ENCODE measurements around the gene TRIM41.

Gene TRIM41

GRCh38 chr5:181229996-181230395, 6.9 kb downstream of the TRIM41 start:
- H3K4me3 ChIP-seq (ENCODE audit: low read length), result no peak overlapping the region
- H3K36me3 ChIP-seq (ENCODE audit: insufficient read depth, low read length), result peaks cover 36% of the 10 kb centered on the region
- no peaks in the 10 kb centered on the region for H3K9me3 ChIP-seq (replicated peaks; ENCODE audit: low read length)
- no peaks in the 10 kb centered on the region for H3K27me3 ChIP-seq (ENCODE audit: control insufficient read depth, insufficient read depth, low read length)
- H3K4me1 ChIP-seq (ENCODE audit: control insufficient read depth, insufficient read depth, low read length), result no peaks in the 10 kb centered on the region
- H3K4me2 ChIP-seq (ENCODE audit: low read length), result no peak overlapping the region
- H3K9ac ChIP-seq (ENCODE audit: low read depth, low read length), result no peak overlapping the region

- H3K9ac ChIP-seq (ENCODE audit: low read depth, low read length), result no peak overlapping the region
- no peaks in the 10 kb centered on the region for H3K4me1 ChIP-seq (ENCODE audit: control insufficient read depth, insufficient read depth, low read length)
- no peaks in the 10 kb centered on the region for H3K27me3 ChIP-seq (ENCODE audit: control insufficient read depth, insufficient read depth, low read length)
- H3K36me3 ChIP-seq (ENCODE audit: insufficient read depth, low read length), result peaks cover 42% of the 10 kb centered on the region
- H3K4me3 ChIP-seq (ENCODE audit: low read length), result no peak overlapping the region
- no peaks in the 10 kb centered on the region for H3K9me3 ChIP-seq (replicated peaks; ENCODE audit: low read length)
- H3K4me2 ChIP-seq (ENCODE audit: low read length), result no peak overlapping the region
These were observed 7.5 kb downstream of the TRIM41 start for GRCh38 chr5:181230551-181230950.

GRCh38 chr5:181231432-181231831, 8.4 kb downstream of the TRIM41 start:
- Histone ChIP-seq H3K4me2 (ENCODE audit: low read length) (no peak overlapping the region), H3K9ac (ENCODE audit: low read depth, low read length) (no peak overlapping the region), H3K4me3 (ENCODE audit: low read length) (no peak overlapping the region), H3K36me3 (ENCODE audit: insufficient read depth, low read length) (peaks cover 51% of the 10 kb centered on the region), H3K9me3 (replicated peaks; ENCODE audit: low read length) (no peaks in the 10 kb centered on the region), H3K4me1 (ENCODE audit: control insufficient read depth, insufficient read depth, low read length) (no peaks in the 10 kb centered on the region), H3K27me3 (ENCODE audit: control insufficient read depth, insufficient read depth, low read length) (no peaks in the 10 kb centered on the region)

- Histone ChIP-seq H3K4me1 (ENCODE audit: control insufficient read depth, insufficient read depth, low read length) (no peaks in the 10 kb centered on the region), H3K4me2 (ENCODE audit: low read length) (no peak overlapping the region), H3K4me3 (ENCODE audit: low read length) (no peak overlapping the region), H3K27me3 (ENCODE audit: control insufficient read depth, insufficient read depth, low read length) (no peaks in the 10 kb centered on the region), H3K9ac (ENCODE audit: low read depth, low read length) (no peak overlapping the region), H3K9me3 (replicated peaks; ENCODE audit: low read length) (no peaks in the 10 kb centered on the region), H3K36me3 (ENCODE audit: insufficient read depth, low read length) (peaks cover 59% of the 10 kb centered on the region)
These were observed 9.5 kb downstream of the TRIM41 start for GRCh38 chr5:181232593-181232992.

GRCh38 chr5:181233088-181233800, 10.2 kb downstream of the TRIM41 start:
- Histone ChIP-seq H3K4me2 (ENCODE audit: low read length) (no peak overlapping the region), H3K4me1 (ENCODE audit: control insufficient read depth, insufficient read depth, low read length) (no peaks in the 10 kb centered on the region), H3K36me3 (ENCODE audit: insufficient read depth, low read length) (peaks cover 66% of the 10 kb centered on the region), H3K9me3 (replicated peaks; ENCODE audit: low read length) (no peaks in the 10 kb centered on the region), H3K9ac (ENCODE audit: low read depth, low read length) (no peak overlapping the region), H3K4me3 (ENCODE audit: low read length) (no peak overlapping the region), H3K27me3 (ENCODE audit: control insufficient read depth, insufficient read depth, low read length) (no peaks in the 10 kb centered on the region)

- Histone ChIP-seq H3K4me3 (ENCODE audit: low read length) (no peak overlapping the region), H3K9ac (ENCODE audit: low read depth, low read length) (no peak overlapping the region)
These were observed 10.8 kb downstream of the TRIM41 start for GRCh38 chr5:181233801-181234454.

GRCh38 chr5:181234455-181235306, 11.6 kb downstream of the TRIM41 start:
- no peaks in the 10 kb centered on the region for H3K4me1 ChIP-seq (ENCODE audit: control insufficient read depth, insufficient read depth, low read length)
- no peak overlapping the region for H3K4me3 ChIP-seq (ENCODE audit: low read length)
- no peak overlapping the region for H3K4me2 ChIP-seq (ENCODE audit: low read length)
- H3K36me3 ChIP-seq (ENCODE audit: insufficient read depth, low read length), result peaks cover 79% of the 10 kb centered on the region
- H3K9ac ChIP-seq (ENCODE audit: low read depth, low read length), result no peak overlapping the region
- H3K27me3 ChIP-seq (ENCODE audit: control insufficient read depth, insufficient read depth, low read length), result no peaks in the 10 kb centered on the region
- no peaks in the 10 kb centered on the region for H3K9me3 ChIP-seq (replicated peaks; ENCODE audit: low read length)

More at GRCh38 chr5:181233801-181234454, 10.8 kb downstream of the TRIM41 start:
- H3K4me1 ChIP-seq (ENCODE audit: control insufficient read depth, insufficient read depth, low read length), result no peaks in the 10 kb centered on the region
- H3K36me3 ChIP-seq (ENCODE audit: insufficient read depth, low read length), result peaks cover 73% of the 10 kb centered on the region
- no peaks in the 10 kb centered on the region for H3K27me3 ChIP-seq (ENCODE audit: control insufficient read depth, insufficient read depth, low read length)
- no peak overlapping the region for H3K4me2 ChIP-seq (ENCODE audit: low read length)
- no peaks in the 10 kb centered on the region for H3K9me3 ChIP-seq (replicated peaks; ENCODE audit: low read length)

GRCh38 chr5:181235323-181235688, 12.2 kb downstream of the TRIM41 start:
- Histone ChIP-seq H3K9me3 (replicated peaks; ENCODE audit: low read length) (no peaks in the 10 kb centered on the region), H3K9ac (ENCODE audit: low read depth, low read length) (no peak overlapping the region), H3K36me3 (ENCODE audit: insufficient read depth, low read length) (peaks cover 79% of the 10 kb centered on the region), H3K27me3 (ENCODE audit: control insufficient read depth, insufficient read depth, low read length) (no peaks in the 10 kb centered on the region), H3K4me2 (ENCODE audit: low read length) (no peak overlapping the region), H3K4me3 (ENCODE audit: low read length) (no peak overlapping the region), H3K4me1 (ENCODE audit: control insufficient read depth, insufficient read depth, low read length) (no peaks in the 10 kb centered on the region)

- H3K4me2 ChIP-seq (ENCODE audit: low read length), result no peak overlapping the region
- H3K9me3 ChIP-seq (replicated peaks; ENCODE audit: low read length), result no peaks in the 10 kb centered on the region
- peaks cover 80% of the 10 kb centered on the region for H3K36me3 ChIP-seq (ENCODE audit: insufficient read depth, low read length)
- no peaks in the 10 kb centered on the region for H3K27me3 ChIP-seq (ENCODE audit: control insufficient read depth, insufficient read depth, low read length)
- no peak overlapping the region for H3K4me3 ChIP-seq (ENCODE audit: low read length)
- peaks cover 3% of the 10 kb centered on the region for H3K4me1 ChIP-seq (ENCODE audit: control insufficient read depth, insufficient read depth, low read length)
- H3K9ac ChIP-seq (ENCODE audit: low read depth, low read length), result no peak overlapping the region
These were observed 12.7 kb downstream of the TRIM41 start for GRCh38 chr5:181235689-181236366.

GRCh38 chr5:181236471-181236870, 13.4 kb downstream of the TRIM41 start:
- Histone ChIP-seq H3K27me3 (ENCODE audit: control insufficient read depth, insufficient read depth, low read length) (no peaks in the 10 kb centered on the region), H3K4me3 (ENCODE audit: low read length) (no peak overlapping the region), H3K4me1 (ENCODE audit: control insufficient read depth, insufficient read depth, low read length) (peaks cover 9% of the 10 kb centered on the region), H3K4me2 (ENCODE audit: low read length) (no peak overlapping the region), H3K36me3 (ENCODE audit: insufficient read depth, low read length) (peaks cover 81% of the 10 kb centered on the region), H3K9me3 (replicated peaks; ENCODE audit: low read length) (no peaks in the 10 kb centered on the region), H3K9ac (ENCODE audit: low read depth, low read length) (no peak overlapping the region)

GRCh38 chr5:181236954-181237641, 14.0 kb downstream of the TRIM41 start:
- Histone ChIP-seq H3K4me2 (ENCODE audit: low read length) (no peak overlapping the region), H3K36me3 (ENCODE audit: insufficient read depth, low read length) (peaks cover 84% of the 10 kb centered on the region), H3K9ac (ENCODE audit: low read depth, low read length) (no peak overlapping the region), H3K4me3 (ENCODE audit: low read length) (no peak overlapping the region), H3K9me3 (replicated peaks; ENCODE audit: low read length) (no peaks in the 10 kb centered on the region), H3K27me3 (ENCODE audit: control insufficient read depth, insufficient read depth, low read length) (no peaks in the 10 kb centered on the region), H3K4me1 (ENCODE audit: control insufficient read depth, insufficient read depth, low read length) (peaks cover 15% of the 10 kb centered on the region)
